Measurements from ENCODE around the gene MAN1C1. TPM values are rescaled to one million over a fixed set of nuclear protein-coding genes. Genes with fewer than 3 reads are reported as not detected.

MAN1C1 gene
- total and polyA plus RNA-seq, 9 of the 15 experiments (the other 6 are each of a cell fraction or from before 2014, with no cell fraction given) = 0.04 to 0.44 (median 0.10) TPM; not detected in 3

DNA sequence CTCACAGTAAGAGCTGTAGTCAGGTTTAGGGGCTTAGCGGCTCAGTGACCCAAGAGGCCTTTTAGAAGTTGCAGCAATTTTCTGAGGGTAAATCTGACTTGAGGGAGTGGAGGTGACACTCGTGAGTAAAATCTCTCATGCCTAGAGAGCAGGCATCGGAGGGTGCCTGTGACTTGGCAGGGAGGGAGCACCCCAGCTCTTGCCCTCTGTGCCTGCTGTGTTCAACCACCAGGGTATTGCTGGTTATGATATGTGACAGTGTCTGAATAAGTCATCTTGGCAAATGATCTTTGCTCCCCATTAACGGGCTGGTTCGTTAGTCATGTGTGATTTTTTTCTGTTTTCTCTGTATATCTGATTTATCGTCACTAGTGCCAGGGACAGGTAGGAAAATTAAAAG is 5.9 kb downstream of the MAN1C1 start:
- POLR2A ChIA-PET = interaction anchor here (0.6 to 1.6 kb wide), 3 partner anchors 17 to 194 kb away, joined by 3 to 4 read pairs (median 3); no protein-coding TSS in a partner anchor
- TF ChIP-seq, protein P1, sequence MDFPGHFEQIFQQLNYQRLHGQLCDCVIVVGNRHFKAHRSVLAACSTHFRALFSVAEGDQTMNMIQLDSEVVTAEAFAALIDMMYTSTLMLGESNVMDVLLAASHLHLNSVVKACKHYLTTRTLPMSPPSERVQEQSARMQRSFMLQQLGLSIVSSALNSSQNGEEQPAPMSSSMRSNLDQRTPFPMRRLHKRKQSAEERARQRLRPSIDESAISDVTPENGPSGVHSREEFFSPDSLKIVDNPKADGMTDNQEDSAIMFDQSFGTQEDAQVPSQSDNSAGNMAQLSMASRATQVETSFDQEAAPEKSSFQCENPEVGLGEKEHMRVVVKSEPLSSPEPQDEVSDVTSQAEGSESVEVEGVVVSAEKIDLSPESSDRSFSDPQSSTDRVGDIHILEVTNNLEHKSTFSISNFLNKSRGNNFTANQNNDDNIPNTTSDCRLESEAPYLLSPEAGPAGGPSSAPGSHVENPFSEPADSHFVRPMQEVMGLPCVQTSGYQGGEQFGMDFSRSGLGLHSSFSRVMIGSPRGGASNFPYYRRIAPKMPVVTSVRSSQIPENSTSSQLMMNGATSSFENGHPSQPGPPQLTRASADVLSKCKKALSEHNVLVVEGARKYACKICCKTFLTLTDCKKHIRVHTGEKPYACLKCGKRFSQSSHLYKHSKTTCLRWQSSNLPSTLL (IDR thresholded peaks at IDR 0.05) = no peak
- TF ChIP-seq ZNF239 (CRISPR knock-in tag; IDR thresholded peaks at IDR 0.05) (no peak), MTF1 (CRISPR knock-in tag; IDR thresholded peaks at IDR 0.05; ENCODE audit: borderline replicate concordance) (no peak), POLR2G (IDR thresholded peaks at IDR 0.05; ENCODE audit: low read depth, low read length) (no peak), NR3C1 (CRISPR knock-in tag; IDR thresholded peaks at IDR 0.05) (no peak), HLTF (IDR thresholded peaks at IDR 0.05) (no peak), ELF1 (tag; IDR thresholded peaks at IDR 0.05) (no peak), SREBF1 (IDR thresholded peaks at IDR 0.05; ENCODE audit: borderline replicate concordance, low read depth, low read length) (no peak), ZNF717 (CRISPR knock-in tag; IDR thresholded peaks at IDR 0.05) (no peak), PML (IDR thresholded peaks at IDR 0.05; ENCODE audit: low read length) (no peak)
- TF ChIP-seq, protein P2, sequence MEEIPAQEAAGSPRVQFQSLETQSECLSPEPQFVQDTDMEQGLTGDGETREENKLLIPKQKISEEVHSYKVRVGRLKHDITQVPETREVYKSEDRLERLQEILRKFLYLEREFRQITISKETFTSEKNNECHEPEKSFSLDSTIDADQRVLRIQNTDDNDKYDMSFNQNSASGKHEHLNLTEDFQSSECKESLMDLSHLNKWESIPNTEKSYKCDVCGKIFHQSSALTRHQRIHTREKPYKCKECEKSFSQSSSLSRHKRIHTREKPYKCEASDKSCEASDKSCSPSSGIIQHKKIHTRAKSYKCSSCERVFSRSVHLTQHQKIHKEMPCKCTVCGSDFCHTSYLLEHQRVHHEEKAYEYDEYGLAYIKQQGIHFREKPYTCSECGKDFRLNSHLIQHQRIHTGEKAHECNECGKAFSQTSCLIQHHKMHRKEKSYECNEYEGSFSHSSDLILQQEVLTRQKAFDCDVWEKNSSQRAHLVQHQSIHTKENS (CRISPR knock-in tag; IDR thresholded peaks at IDR 0.05) = no peak
- TF ChIP-seq, protein P3, sequence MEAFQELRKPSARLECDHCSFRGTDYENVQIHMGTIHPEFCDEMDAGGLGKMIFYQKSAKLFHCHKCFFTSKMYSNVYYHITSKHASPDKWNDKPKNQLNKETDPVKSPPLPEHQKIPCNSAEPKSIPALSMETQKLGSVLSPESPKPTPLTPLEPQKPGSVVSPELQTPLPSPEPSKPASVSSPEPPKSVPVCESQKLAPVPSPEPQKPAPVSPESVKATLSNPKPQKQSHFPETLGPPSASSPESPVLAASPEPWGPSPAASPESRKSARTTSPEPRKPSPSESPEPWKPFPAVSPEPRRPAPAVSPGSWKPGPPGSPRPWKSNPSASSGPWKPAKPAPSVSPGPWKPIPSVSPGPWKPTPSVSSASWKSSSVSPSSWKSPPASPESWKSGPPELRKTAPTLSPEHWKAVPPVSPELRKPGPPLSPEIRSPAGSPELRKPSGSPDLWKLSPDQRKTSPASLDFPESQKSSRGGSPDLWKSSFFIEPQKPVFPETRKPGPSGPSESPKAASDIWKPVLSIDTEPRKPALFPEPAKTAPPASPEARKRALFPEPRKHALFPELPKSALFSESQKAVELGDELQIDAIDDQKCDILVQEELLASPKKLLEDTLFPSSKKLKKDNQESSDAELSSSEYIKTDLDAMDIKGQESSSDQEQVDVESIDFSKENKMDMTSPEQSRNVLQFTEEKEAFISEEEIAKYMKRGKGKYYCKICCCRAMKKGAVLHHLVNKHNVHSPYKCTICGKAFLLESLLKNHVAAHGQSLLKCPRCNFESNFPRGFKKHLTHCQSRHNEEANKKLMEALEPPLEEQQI (IDR thresholded peaks at IDR 0.05) = no peak

More for the DNA sequence above, 5.9 kb downstream of the MAN1C1 start:
- no peak for FAIRE-seq
- Histone ChIP-seq H3K9me3 (replicated peaks; ENCODE audit: control insufficient read depth, insufficient read depth, low read depth, low read length) (no peaks in the 10 kb centered on the region), H3K36me3 (ENCODE audit: control insufficient read depth, insufficient read depth, low read length) (no peaks in the 10 kb centered on the region), H2AFZ (ENCODE audit: low read depth, low read length) (no peak overlapping the region), H4K20me1 (replicated peaks; ENCODE audit: control insufficient read depth, insufficient read depth, low read length) (peaks cover 19% of the 10 kb centered on the region), H3K79me2 (ENCODE audit: control insufficient read depth, insufficient read depth, low read length) (no peaks in the 10 kb centered on the region), H3K4me3 (no peak overlapping the region), H3K27me3 (ENCODE audit: control insufficient read depth in 2 of 2, insufficient read depth in 2 of 2, low read length in 2 of 2) (peaks cover 53 to 56% of the 10 kb centered on the region in 2 experiments), H3K4me2 (ENCODE audit: insufficient read depth, low read length) (no peak overlapping the region), H3K4me1 (replicated peaks in 1 of 2; ENCODE audit: control insufficient read depth in 2 of 2, insufficient read depth in 2 of 2, low read length in 2 of 2) (peaks cover 0 to 7% of the 10 kb centered on the region in 2 experiments; a peak in 2 of 5 replicates), H3K27ac (ENCODE audit: extremely low read depth, low read depth, low read length) (no peak overlapping the region), H3K9ac (ENCODE audit: insufficient read depth in 1 of 2, low read depth in 2 of 2, low read length in 2 of 2) (no peak overlapping the region), H3K9me1 (ENCODE audit: control insufficient read depth, insufficient read depth, low read length) (peaks cover 5% of the 10 kb centered on the region)
- no peak for ATAC-seq
- BruUV-seq (replicated peaks) = no TSS peak
- in situ Hi-C loops (cut with MboI) = no loop called here
- intact Hi-C loops (cut with micrococcal nuclease) = no loop called here
- DNase-seq (ENCODE audit: extremely low read depth in 1 of 4, low spot score in 3 of 4) = no peak
- CTCF ChIA-PET (ENCODE audit: low intra/inter-chr PET ratio) = no interaction called here
- under 1% methylated on average over 6 of the region's 6 CpGs for WGBS (ENCODE audit: insufficient coverage, low coverage, missing lambda C conversion rate)
